Fibroblast of lung (primary cell): Measurements from ENCODE around the gene CBL.

ENCODE experiments used
- CTCF ChIP-seq, 2 donors: IDR thresholded peaks in 1 of 2; conservative IDR thresholded peaks in 1 of 2; 1 replicate in 1 of 2; 2 replicates in 1 of 2; pipeline ENCODE4 v1.5.1; 2011 to 2012; ENCODE audit warnings: low read length in 2 of 2, control low read depth in 1 of 2, inconsistent platforms in 1 of 2, low read depth in 1 of 2, mild to moderate bottlenecking in 1 of 2
- EZH2 ChIP-seq: IDR thresholded peaks from 2 replicates; pipeline ENCODE4 v1.5.1; 2012; ENCODE audit warnings: low read length, control low read depth, mild to moderate bottlenecking; ENCODE audit errors: missing control alignments

- no peak for TF ChIP-seq CTCF (conservative IDR thresholded peaks at IDR 0.05 in 1 of 2, IDR thresholded peaks at IDR 0.05 in 1 of 2; ENCODE audit: low read depth in 1 of 2, low read length in 2 of 2)
- no peak for TF ChIP-seq EZH2
Observed at GRCh38 chr11:119185981-119186634, 20.0 kb upstream of the CBL start.
